Measurements from ENCODE around the gene ABRAXAS1.

Gene ABRAXAS1

GRCh38 chr4:83455281-83456183 is 29.4 kb downstream of the ABRAXAS1 start, which contains the start of the genes HELQ and MRPS18C (continued):
- no peak for TF ChIP-seq ZFP41 (tag by site-specific recombination; IDR thresholded peaks at IDR 0.05; ENCODE audit: borderline replicate concordance)
- TF ChIP-seq GLIS1 (tag by site-specific recombination; IDR thresholded peaks at IDR 0.05), result no peak
- TF ChIP-seq BCL6B (tag by site-specific recombination; IDR thresholded peaks at IDR 0.05), result no peak
- peak; percentile 75 for TF ChIP-seq YY2 (tag by site-specific recombination; IDR thresholded peaks at IDR 0.05)
- no peak for TF ChIP-seq ZNF777 (tag by site-specific recombination; IDR thresholded peaks at IDR 0.05; ENCODE audit: borderline replicate concordance)
- TF ChIP-seq ZBTB21 (tag by site-specific recombination; IDR thresholded peaks at IDR 0.05), result peak; percentile 46
- peak; percentile 93 for TF ChIP-seq PRDM4 (tag by site-specific recombination; IDR thresholded peaks at IDR 0.05)
- TF ChIP-seq ZNF23 (tag by site-specific recombination; IDR thresholded peaks at IDR 0.05; ENCODE audit: borderline replicate concordance), result no peak
- no peak for TF ChIP-seq ZNF626 (tag by site-specific recombination; IDR thresholded peaks at IDR 0.05)
- no peak for TF ChIP-seq ZNF221 (tag by site-specific recombination; IDR thresholded peaks at IDR 0.05; ENCODE audit: borderline replicate concordance)
- TF ChIP-seq ZNF155 (tag by site-specific recombination; IDR thresholded peaks at IDR 0.05), result no peak
- no peak for TF ChIP-seq MZF1 (tag by site-specific recombination; IDR thresholded peaks at IDR 0.05; ENCODE audit: borderline replicate concordance)
- TF ChIP-seq ZNF169 (tag by site-specific recombination; IDR thresholded peaks at IDR 0.05), result no peak
- TF ChIP-seq ZNF184 (tag by site-specific recombination; IDR thresholded peaks at IDR 0.05), result no peak
- peak; percentile 75 for TF ChIP-seq SP2 (tag by site-specific recombination; IDR thresholded peaks at IDR 0.05)
- no peak for TF ChIP-seq ZNF521 (tag by site-specific recombination; IDR thresholded peaks at IDR 0.05)
- no peak for TF ChIP-seq ZNF146 (tag by site-specific recombination; IDR thresholded peaks at IDR 0.05)
- peak; percentile 27; the same call in 1 of the 2 replicates for TF ChIP-seq KLF10 (tag by site-specific recombination; IDR thresholded peaks at IDR 0.05)
- TF ChIP-seq BCL11A (tag by site-specific recombination; IDR thresholded peaks at IDR 0.05; ENCODE audit: low read depth), result no peak
- TF ChIP-seq ZNF112 (tag by site-specific recombination; IDR thresholded peaks at IDR 0.05), result no peak
- TF ChIP-seq ZFP37 (tag by site-specific recombination; IDR thresholded peaks at IDR 0.05), result no peak
- no peak for TF ChIP-seq ZNF776 (tag by site-specific recombination; IDR thresholded peaks at IDR 0.05; ENCODE audit: borderline replicate concordance)
- peak; percentile 81 for TF ChIP-seq ZNF629 (tag by site-specific recombination; IDR thresholded peaks at IDR 0.05)
- peak; percentile 23 for TF ChIP-seq ZNF843 (tag by site-specific recombination; IDR thresholded peaks at IDR 0.05)
- no peak for TF ChIP-seq ZNF488 (tag by site-specific recombination; IDR thresholded peaks at IDR 0.05)
- TF ChIP-seq ZNF560 (tag by site-specific recombination; IDR thresholded peaks at IDR 0.05; ENCODE audit: borderline replicate concordance), result no peak
- no peak for TF ChIP-seq ZNF19 (tag by site-specific recombination; IDR thresholded peaks at IDR 0.05; ENCODE audit: low read depth)
- no peak for TF ChIP-seq ZNF645 (tag by site-specific recombination; IDR thresholded peaks at IDR 0.05)
- TF ChIP-seq ZNF701 (tag by site-specific recombination; IDR thresholded peaks at IDR 0.05), result no peak
- no peak for TF ChIP-seq ZNF596 (tag by site-specific recombination; IDR thresholded peaks at IDR 0.05)
- TF ChIP-seq PBX3 (CRISPR knock-in tag; IDR thresholded peaks at IDR 0.05), result no peak
